RPMI8226 (cell line): ENCODE measurements around the gene APBB2.

Source experiments
- DNase-seq: peaks from one replicate; pipeline ENCODE4 v3.0.0-alpha.2; 2015

APBB2 gene

DNA sequence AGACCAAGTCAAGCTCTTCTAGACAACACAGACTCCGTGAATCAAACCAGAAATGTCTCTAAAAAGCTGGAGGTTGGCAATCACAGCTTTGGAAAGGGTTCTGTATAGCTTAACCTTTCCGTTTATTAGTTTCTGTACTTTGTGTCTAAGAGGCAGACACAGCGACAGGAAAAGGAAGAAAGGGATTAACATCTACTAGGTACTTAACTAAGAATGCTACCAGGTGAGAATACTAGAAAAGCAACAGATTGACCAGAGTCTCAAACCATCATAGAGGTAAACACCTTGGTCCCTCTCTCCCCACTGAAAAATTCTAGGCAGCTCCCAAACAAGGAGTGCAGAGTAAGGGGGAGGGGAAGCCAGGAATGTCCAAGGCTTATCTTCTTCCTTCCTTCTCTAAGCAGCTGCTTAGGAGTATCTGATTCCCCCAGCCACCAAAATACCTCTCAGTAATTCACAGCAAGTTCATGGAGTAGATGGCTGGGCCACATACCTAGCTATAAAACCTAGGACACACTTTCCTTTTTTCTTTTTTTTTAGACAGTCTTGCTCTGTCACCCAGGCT, 80.8 kb downstream of the APBB2 start:
- DNase-seq, result no peak

DNA sequence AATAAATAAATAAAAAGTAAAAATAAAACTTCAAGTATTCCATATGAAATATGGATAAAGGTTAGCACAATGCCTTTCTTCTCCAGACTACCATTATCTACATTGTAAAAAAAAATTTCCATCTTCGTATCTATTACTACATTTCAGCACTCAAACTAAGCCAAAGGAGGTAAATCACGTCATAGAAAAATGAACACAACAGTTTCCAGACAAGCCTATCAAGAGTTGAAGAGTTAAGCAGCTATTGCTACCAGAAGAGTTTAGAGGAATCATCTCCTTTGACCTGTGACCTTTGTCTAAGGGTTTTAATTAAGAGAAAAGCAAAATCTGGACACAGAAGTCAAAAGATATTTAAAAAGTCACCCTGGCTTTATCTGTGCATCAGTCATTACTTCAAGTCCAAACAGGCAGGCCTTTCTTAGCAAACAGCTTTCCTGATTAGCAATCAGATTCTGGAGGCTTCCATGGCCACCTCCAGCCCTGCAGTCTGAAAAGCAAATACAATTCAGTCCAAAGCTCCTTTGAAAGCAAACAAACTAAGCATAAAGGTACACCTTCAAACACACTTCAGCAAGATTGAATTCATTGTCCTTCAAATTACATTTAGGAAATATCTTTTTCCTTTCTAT, 82.2 kb downstream of the APBB2 start:
- DNase-seq, result no peak

DNA sequence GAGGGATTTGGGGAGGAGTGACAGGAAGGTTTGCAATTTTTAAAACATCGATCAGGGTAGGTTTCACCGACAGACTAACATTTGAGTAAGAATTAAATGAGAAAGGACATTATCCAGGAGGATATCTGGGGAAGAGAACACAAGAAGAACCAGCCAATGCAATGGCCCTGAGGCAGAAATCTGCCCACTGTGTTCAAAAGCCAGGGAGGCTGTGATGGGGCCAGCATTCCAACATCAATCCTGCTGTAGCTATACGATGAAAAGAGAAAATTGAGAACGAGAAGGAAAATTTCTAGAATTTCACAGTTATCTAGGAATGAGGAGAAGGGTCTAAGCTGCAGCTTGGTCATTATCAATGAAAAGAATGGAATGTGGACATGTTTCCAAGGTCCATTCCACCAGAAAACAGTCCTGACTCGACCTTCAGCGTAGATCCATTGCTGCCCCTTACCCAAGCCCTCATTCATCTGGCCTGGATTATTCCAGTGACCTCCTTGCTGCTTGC, 84.4 kb downstream of the APBB2 start:
- no peak for DNase-seq

DNA sequence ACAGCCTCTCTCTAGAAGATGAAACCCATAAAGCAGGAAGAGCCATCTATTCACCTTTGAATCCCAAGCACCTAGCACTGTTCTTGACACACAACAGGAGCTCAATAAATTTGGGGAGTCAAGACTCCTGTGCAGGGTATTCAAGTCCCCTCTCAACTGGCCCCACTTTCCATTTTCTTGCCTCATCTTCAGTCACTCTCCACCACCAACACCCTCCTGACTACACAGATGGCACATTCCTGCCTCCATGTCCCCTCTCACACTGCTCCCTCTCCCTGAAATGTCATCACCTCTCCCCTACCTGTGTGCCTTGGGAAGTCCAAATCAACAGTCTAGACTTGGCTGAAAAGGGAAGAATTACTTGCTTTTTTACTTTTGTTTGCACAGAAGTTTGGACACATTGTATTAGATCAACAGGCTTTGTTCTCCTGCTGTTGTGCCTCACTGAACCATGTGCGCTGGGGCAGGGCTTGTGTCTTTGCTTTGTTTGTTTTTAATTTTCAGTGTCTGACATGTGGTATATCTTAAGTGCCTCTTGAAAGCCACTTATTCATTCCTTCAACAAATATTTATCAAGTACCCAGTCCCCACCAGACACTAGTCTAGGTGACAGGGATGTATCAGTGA, 85.1 kb downstream of the APBB2 start:
- DNase-seq, result no peak

DNA sequence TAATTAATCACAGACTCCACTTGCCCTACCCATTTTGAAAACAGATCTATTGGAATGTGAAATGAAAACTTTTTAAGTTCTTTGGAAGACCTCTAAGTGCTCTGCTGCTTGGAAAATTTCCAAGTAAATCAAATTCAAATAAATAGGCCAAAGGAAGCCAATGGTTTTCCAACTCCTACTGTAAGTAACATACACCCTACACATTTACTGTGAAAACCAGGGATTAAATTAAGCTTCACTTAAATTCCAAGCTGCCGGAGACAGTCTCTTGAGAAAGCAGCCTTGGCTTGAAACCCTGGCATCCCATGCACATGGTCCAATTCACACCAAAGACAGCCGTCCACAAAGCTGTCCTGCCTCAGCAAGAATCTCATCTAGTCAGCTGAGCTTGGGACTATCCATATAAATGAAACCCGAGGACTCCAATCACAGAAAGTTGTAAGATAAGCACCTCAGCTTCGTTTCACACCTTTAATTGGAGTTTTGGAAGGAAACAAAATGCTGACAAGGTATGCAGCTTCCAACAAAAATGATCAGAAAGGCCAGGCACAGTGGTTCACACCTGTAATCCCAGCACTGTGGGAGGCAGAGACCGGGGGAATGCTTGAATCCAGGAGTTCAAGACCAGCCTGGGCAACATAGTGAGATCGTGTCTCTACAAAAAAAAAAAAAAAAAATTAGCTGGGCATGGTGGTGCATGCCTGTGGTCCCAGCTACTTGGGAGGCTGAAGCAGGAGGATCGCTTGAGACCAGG, 88.6 kb downstream of the APBB2 start:
- DNase-seq, result no peak

DNA sequence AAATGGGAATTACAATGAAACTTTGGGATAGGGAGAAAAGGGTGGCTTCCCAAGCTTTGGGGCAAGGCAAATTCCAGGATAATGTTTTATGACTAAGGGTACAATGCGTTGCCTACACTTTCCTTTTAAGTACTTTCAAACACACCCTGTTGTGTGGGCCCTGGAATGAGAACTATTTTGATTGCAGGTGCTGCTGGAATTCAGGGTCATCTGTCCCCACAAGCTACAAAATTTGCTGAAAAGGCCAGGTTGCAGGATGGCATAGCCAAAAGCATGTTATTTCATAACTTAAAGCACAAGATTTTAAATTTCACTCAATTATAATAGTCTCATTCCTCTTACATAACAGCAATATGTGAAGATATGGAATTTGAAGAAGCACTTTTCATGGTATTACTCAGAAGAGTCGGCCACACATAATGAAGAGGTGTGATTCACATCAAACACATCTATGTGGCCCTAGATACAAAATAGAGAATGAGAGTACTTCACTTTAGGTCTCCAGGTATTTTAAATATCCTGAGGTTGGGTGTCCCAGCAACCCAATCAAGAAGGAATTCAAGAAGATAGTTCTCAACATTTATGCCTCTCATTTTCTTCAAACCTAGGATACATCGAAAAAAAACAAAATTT, 89.3 kb downstream of the APBB2 start:
- no peak for DNase-seq

DNA sequence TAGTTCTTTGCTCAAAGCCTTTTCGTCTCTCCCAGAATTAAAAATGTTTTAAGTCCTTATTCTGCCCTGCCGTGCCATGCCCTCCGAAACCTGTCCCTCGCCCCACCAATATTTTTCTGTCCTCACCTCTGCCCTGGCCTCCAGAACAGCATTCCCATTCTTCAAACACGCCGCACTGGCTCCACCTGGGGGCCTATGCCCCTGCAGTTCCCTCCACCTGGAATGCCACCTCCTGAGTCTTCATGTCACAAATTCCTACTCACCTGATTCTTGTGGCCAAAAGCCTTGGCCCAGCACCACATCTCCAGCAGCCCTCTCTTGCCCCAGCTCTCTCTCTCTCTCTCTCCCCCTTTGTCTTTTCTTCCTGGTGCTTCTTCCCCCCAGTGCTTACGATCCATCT, 91.6 kb downstream of the APBB2 start:
- DNase-seq, result no peak

DNA sequence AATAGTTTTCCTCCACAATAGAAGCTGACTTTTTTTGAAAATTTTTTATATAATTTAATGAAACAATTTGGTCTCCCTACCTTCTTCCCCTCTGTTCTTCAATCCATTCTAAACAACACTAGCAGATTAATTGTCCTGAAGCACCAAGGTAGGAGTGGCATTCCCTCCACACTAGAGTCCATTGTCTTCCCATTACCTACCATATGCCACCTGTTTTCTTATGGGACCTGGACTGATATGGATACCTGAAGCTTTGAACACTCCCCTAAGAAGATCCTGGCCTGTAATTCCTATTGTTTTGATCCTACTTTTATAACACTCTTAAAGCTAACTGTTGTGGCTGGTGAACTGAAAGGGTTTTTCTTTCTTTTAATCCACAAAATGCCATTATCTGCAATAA, 92.0 kb downstream of the APBB2 start:
- no peak for DNase-seq

DNA sequence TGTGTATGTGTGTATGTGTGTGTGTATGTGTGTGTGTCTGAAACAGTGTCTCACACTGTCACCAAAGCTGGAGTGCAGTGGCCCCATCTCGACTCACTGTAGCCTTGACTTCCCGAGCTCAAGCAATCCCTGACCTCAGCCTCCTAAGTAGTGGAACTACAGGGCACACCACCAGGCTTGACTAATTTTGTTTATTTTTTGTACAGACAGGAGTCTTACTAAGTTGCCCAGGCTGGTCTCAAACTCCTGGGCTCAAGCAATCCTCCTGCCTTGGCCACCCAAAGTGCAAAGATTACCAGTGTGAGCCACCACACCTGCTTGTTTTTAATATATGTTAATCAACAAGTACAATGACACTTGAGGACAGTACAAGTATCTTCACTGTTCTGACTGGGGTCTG, 92.4 kb downstream of the APBB2 start:
- DNase-seq, result no peak

DNA sequence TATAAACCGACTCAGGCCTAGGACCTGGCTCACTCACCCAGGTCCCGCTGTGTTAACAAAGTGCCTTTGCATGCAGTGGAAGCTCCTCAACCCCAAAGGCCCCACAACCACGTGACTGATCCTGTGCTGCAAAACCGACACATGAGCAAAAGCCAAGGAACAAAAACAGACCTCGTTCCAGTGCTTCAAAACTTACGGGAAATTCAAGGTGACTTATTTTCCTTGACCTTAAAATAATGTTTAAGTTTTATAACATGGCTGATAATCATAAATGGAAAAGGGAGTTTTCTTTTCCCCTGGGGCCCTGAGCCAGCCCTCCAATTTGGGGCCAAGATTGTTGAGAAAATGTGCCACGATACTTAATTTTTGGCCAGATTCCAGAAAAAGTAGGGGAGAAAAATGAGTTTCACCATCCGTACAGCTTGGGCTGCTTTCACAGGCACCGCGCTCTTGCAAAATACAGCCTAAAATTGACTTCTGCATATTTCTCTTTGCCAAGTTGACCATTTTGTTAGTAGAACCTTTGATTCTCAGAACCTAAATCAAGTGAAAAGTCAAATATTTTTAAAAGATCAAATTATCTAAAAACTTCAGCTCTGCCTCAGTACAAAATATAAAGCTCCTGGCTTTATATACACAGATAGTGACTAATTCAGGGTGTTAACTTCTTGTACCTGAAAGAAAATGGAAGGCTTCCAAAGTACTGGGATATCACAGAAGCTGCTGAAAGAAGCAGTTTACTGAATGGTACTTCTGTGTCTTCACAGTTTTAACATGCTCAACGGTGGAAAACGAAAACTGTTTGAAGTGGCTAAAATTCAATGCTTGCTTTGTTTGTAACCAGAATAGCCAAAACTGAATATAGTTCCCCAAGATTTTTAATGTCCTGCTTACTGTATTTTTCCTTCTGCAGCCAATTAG, 93.8 kb downstream of the APBB2 start:
- DNase-seq, result peak; percentile 87

DNA sequence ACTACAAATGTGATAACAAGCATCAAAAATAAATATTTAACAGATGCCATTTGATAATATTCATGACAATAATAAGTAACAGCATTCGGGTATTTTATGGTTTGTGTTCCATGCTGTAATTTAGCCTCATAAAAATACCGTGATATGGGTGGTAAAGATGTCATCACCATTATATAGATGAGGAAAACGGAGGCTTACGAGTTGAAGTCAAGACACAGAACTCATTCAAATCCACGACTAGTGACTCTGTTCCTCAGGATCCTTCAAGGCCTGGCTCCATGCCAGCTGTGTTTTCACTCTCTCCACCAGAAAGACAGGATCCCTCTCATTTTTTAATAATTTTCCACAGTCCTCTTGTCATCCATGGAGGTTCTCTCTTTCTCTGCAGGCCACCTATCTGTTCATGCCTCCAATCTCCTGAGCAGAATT, 94.5 kb downstream of the APBB2 start:
- no peak for DNase-seq

DNA sequence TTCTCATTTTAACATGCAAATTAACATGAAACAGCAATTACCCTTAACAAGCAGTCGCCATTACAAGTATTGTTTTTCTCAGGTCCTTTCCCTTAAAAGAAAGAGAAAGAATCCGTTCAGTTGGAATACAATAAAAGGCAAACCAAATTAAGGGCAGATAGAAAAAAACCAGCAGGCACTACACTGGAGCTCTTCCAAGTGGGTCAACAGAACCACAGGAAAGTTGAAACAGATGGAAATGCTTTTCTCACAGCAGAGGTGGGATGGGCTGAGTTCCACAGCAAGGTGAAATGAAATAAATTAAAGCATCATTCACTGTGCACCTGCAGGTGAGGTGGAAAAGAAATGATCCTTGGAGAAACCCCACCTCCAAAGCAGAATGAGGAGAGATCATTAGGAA, 102.6 kb downstream of the APBB2 start:
- DNase-seq, result no peak

DNA sequence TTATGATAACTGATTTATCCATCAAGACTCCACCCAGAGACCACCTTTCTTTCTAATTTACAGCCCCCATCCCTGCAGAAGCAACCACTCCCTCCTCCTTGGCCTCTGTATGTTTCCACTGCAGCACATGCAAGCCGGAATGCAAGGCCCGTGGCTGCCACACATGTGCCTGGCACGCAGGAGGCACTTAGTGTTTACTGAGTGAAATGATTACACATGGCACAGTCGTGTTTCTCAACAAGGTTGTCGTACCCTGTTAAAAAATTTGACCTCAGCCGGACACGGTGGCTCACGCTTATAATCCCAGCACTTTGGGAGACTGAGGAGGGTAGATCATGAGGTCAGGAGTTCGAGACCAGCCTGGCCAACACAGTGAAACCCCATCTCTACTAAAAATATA, 104.3 kb downstream of the APBB2 start:
- DNase-seq, result no peak

DNA sequence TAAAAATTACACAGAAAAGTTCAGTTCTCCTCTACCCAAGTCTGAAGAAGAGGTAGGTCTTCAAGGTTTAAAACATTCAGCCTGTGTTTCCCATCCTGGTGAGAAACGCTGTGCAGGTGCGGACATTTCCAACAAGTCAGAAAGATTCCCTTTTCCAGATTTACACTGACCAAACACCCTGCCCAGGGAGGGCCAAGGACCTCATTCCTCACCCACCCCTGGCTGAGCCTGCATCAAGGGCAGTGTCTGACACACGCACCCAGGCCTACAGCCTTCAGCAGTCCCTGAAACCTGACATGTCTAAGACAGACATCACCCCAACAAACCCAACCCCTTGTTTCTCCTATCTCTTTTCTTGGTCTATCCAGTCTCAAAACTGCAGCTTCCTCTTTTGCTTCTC, 105.9 kb downstream of the APBB2 start:
- DNase-seq, result no peak

DNA sequence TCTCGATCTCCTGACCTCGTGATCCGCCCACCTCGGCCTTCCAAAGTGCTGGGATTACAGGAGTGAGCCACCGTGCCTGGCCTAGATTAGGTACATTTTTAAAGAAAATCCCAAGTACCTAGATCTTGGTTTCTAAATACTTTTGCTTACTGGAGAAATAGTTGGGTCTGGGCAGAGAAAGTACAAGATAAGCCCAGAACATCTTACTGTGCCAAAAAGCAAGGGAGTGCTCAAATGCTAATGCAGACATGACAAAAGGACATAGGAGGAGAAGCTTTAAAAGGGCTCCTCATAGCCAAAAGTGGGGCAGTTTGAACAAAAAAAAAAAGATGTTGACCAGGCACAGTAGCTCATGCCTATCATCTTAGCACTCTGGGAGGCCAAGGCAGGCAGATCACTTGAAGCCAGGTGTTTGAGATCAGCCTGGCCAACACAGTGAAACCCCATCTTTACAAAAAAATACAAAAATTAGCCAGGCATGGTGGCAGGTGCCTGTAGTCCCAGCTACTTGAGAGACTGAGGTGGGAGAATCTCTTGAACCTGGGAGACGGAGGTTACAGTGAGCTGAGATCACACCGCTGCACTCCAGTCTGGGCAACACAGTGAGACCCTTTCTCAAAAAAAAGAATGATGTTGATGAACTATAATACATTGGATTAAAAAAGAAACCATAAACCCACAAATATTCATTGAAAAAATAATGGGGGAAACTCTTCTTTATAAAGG, 107.5 kb downstream of the APBB2 start:
- DNase-seq, result no peak

DNA sequence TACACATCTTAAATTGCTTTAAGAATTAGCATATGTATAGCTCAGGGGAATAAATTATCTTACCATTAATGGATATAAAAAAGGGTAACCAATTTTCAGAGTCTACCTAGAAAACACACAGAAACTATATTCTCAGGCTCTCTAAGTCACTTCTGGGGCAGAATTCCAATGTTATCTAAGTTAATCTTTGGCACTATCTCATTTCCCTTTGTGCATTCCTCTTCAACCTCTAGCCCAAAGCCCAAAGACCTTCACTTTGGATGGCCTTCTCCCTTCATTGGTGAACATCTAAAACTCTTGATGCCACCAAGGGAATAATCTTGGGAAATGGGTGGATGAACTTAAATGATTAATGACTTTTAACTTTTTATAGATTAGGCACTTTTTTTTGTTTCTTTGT, 108.3 kb downstream of the APBB2 start:
- DNase-seq, result no peak

DNA sequence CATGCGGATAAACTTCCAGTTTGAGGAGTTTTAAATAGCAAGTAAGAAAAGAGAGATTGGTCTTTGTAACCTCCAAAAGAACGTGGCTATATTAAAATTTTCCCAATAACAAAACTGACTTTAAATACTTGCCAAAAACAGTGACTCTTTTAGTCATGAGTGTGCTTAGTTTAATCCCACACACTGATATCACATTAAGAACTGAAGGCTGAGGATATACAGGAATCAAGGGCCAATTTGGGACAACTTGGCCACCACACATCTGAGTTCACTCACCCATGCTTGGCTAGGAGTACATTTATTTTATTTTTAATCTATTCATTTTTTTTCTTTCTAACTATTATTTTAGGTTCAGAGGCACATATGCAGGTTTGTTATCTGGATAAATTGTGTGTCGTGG, 110.2 kb downstream of the APBB2 start:
- DNase-seq, result no peak

DNA sequence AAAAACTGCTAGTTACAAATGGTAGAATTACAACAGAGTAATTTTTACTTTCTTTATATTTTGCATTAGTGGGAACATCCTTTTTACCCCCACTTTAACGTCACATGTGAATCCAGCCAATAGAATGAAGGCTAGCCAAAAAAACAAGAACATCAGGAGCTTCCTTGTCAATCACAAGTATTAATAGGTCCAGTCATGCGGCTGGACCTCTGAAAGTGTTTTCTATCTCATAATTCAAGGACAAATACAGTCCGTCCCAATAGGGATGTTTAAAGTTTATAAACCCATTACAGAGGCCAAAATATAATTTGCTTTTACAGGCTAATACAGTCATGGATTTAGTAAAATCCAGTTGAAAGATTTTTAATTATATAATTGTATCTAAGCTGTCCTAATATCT, 110.7 kb downstream of the APBB2 start:
- no peak for DNase-seq

DNA sequence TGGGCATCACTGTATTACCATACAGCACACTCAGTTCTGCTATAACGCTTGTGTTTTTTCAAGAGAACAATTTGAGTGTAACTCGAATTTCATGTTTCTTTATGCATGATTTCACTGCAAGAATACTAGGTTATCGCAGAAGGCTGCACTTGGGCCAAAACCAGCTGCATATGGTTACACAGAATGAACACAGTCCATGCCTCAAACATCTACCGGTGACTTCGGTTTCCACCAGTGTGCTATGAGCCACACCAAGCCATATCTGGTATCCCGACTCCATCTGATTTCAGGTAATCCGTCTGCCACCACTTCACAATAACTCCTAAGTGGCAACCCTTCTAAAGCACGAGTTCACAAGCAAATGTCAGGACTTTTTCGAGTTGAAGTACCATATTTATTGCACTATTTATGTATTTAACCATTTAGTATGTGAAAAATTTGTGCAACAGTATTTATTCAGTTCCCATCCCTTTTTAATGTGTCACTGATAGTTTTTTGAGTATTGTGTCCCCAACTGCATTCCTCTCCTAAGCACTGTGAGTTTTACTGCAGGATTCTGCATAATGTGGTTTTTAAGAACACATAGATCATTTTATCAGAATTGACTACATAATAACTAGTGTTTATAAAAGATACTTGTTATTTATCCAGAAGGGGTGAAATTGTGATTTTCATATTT, 111.8 kb downstream of the APBB2 start:
- no peak for DNase-seq

DNA sequence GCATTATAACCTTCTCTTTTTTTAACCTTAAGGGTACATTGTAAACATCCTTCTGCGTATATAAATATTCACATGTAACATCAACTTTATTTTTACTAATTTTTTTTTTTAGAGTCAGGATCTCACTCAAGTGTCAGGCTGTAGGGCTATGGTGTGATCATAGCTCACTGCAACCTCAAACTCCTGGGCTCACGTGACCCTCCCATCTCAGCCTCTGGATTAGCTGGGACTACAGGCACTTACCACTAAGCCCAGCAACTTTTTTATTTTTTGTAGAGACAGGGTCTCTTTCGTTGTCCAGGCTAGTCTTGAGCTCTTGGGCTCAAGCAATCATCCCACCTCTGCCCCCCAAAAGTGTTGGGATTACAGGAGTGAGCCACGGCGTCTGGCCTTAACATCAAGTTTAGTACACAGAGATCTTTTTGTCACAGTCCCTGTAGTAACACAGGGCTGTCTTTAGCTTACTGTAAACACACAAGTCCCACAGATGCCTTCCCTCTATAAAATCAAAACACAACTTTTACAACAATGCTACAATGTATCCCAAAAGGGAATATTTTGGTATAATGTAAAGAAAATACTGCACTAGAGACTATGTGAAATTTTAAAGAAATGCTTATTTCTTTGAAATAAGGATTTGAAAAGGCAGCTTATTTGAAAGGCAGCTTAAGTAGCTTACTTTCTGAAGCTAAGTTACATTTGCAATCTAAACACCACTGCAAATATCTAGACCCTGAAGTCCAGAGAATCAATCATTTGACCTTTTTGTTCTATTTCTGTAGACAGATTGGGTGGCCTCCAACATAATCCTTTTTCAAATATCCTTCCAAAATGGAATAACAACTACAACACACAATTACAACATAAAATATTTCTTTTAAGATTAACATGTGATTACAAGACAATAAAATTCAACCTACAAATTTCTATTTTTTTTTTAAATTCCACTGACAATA, 116.0 kb downstream of the APBB2 start:
- no peak for DNase-seq
